Testis (tissue), 3 donors: ENCODE measurements around the gene SSR2. TPM values are rescaled to one million over a fixed set of nuclear protein-coding genes. Genes with fewer than 3 reads are reported as not detected.

ENCODE experiments used
- DNase-seq: peaks from one replicate; pipeline ENCODE4 v3.0.0-alpha.2; 2019
- H3K27ac ChIP-seq, 2 donors: fragments of 200-600 bp; sonication (generic); one replicate each; pipeline ENCODE4 v1.5.1; 2019
- H3K27me3 ChIP-seq: fragments of 200-600 bp; sonication (generic); one replicate; pipeline ENCODE4 v1.5.1; 2019
- H3K36me3 ChIP-seq: fragments of 200-600 bp; sonication (generic); one replicate; pipeline ENCODE4 v1.5.1; 2017; ENCODE audit warnings: low read depth; ENCODE audit errors: missing control alignments
- H3K4me1 ChIP-seq: fragments of 200-600 bp; sonication (generic); one replicate; pipeline ENCODE4 v1.5.1; 2019
- H3K4me3 ChIP-seq, 2 donors: fragments of 200-600 bp; sonication (generic); one replicate each; pipeline ENCODE4 v1.5.1; 2017 to 2019
- H3K9me3 ChIP-seq: fragments of 200-600 bp; sonication (generic); one replicate; pipeline ENCODE4 v1.5.1; 2017
- POLR2A ChIP-seq: fragments of 450-650 bp; IDR thresholded peaks from one replicate; pipeline ENCODE4 v1.6.1; 2017; ENCODE audit warnings: antibody characterized with exemption, mild to moderate bottlenecking, moderate library complexity
- WGBS, 2 donors: methylation state at CpG; one replicate each; pipeline ENCODE4 v1.1.5; 2018; 5-methylcytosine and 5-hydroxymethylcytosine counted together
- intact Hi-C: fragments of 100-400 bp; cut with DNase I; formaldehyde crosslinking; loops from one replicate; pipeline ENCODE4 v1.15.1; 2023; ENCODE audit warnings: low total_unique reads
- polyA plus RNA-seq: library from polyadenylated mRNA; stranded (reverse); fragments of 350-450 nt; fragmentation: Illumina TruSeq; extraction: RNeasy Lipid Tissue Mini Kit (QIAGEN cat#74804); gene quantifications from one replicate; pipeline ENCODE4 v1.2.3, GENCODE V29; 2014; ENCODE audit warnings: low read depth, low replicate concordance; ENCODE audit not compliant: insufficient read depth
- total RNA-seq, 2 donors: library from RNA; depleted of rRNA; stranded (reverse); fragments of >200 nt; gene quantifications; one replicate each; pipeline ENCODE4 v1.2.3, GENCODE V29; 2016
- TF ChIP-seq, protein P1 (sequence below), 3 experiments: fragments of 450-650 bp in 2 of 3; fragments of 200-600 bp in 1 of 3; sonication (generic) in 1 of 3; IDR thresholded peaks; one replicate each; pipeline ENCODE4 v1.5.1; 2016 to 2019; ENCODE audit warnings: antibody characterized with exemption in 3 of 3, mild to moderate bottlenecking in 2 of 3, moderate library complexity in 1 of 3

The SSR2 gene
- total and polyA plus RNA-seq, 3 donors from 2014 or later = 170 to 289 (median 216) TPM

DNA sequence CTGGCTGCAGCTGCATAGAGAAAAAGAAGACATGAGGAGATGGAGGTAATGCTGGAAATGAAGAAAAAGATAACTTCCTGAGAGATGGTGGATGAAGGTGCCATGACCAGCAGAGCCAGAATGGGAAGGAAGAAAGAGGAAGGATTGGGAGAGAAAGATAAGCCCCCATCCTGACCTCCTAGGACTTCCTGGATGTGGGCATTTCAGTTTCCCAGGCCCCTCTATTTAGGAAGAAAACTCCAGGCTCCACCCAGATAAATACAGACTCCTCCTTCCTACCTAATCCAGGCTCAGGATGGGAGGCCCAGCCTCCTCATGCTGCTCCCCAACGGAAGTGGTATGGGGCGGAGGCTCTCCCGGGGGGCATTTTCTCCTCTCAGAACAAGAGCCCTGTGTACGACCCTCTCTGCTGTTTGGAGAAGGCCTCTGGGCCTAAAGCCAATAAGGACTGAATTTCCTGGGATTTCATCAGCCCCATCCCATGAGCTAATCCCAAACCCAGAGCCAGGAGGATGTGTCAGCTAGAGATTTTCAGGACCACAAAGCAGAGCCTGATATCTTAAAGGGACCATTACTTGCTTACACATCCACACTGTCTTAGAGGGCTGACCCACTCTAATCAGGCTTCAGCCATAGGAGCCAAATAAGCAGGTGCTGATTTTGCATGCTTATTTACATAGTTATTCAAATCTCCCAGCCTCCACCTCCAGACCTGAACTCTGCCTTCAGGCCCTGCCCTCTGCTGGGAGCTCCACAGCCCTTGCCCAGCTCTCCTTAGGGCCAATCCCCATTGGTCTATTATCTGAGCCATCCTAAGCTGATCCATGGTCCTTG is 37.3 kb downstream of the SSR2 start:
- Histone ChIP-seq H3K9me3 (no peaks in the 10 kb centered on the region), H3K27me3 (no peaks in the 10 kb centered on the region), H3K4me3 (no peak overlapping the region), H3K36me3 (no peaks in the 10 kb centered on the region), H3K27ac (no peak overlapping the region), H3K4me1 (peaks cover 14% of the 10 kb centered on the region)
- no peak for DNase-seq
- TF ChIP-seq POLR2A = no peak
- TF ChIP-seq, protein P1, sequence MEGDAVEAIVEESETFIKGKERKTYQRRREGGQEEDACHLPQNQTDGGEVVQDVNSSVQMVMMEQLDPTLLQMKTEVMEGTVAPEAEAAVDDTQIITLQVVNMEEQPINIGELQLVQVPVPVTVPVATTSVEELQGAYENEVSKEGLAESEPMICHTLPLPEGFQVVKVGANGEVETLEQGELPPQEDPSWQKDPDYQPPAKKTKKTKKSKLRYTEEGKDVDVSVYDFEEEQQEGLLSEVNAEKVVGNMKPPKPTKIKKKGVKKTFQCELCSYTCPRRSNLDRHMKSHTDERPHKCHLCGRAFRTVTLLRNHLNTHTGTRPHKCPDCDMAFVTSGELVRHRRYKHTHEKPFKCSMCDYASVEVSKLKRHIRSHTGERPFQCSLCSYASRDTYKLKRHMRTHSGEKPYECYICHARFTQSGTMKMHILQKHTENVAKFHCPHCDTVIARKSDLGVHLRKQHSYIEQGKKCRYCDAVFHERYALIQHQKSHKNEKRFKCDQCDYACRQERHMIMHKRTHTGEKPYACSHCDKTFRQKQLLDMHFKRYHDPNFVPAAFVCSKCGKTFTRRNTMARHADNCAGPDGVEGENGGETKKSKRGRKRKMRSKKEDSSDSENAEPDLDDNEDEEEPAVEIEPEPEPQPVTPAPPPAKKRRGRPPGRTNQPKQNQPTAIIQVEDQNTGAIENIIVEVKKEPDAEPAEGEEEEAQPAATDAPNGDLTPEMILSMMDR (IDR thresholded peaks at IDR 0.05) = no peak
- intact Hi-C loops = no loop called here
- WGBS, 2 donors = 60 to 68% methylated on average over 2 to 4 of the region's 4 CpGs

GRCh38 chr1:155982106-155982505 is 38.6 kb downstream of the SSR2 start:
- no peaks in the 10 kb centered on the region for H3K9me3 ChIP-seq
- H3K27me3 ChIP-seq = no peaks in the 10 kb centered on the region
- WGBS, 2 donors = 67 to 82% methylated on average over 7 of the region's 7 CpGs
- intact Hi-C loops = no loop called here
- DNase-seq = no peak
- H3K27ac ChIP-seq = no peak overlapping the region
- H3K4me3 ChIP-seq = no peak overlapping the region
- H3K36me3 ChIP-seq = no peaks in the 10 kb centered on the region
- TF ChIP-seq POLR2A = no peak
- TF ChIP-seq, protein P1 (IDR thresholded peaks at IDR 0.05) = no peak
- peaks cover 15% of the 10 kb centered on the region for H3K4me1 ChIP-seq

DNA sequence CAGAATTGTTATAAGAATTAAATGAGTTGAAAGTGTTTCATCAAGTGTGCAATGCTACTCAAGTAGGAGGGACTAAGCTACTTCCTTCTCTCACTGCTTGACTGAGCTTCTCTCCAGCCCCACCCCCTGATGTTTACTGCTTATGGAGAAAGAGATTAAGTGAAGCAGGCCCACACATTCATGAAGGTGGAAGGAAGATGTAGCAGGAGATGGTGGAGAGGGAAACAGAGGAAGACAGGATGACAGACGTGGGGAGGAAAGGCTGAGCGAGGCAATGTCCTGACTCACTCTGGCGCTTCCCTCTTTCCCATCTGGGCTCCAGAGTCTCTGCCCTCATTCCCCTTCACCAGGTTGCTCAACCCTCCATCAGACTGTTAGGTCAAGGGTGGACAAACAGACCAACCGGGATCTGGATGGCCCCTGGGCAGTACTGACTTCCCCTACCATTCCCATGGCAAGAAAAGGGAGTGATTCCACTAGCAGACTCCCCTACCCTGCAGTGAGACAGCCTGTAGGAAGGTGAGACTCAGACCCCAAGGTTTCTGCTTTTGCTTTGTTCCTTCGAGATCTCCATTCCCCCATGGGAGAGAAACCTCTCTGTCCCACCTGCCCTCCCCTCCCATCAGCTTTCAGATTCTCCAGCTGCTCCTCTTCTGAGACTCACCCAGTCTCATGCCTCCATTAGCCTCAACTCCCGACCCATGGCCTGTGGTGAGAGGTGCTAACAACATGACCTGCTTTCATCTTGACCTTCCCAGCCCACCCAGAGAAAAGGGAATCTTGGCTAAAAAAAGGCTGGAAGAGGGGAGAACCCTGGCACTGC is 39.3 kb downstream of the SSR2 start:
- no peak for DNase-seq
- Histone ChIP-seq H3K27me3 (no peaks in the 10 kb centered on the region), H3K4me3 (no peak overlapping the region), H3K4me1 (peaks cover 20% of the 10 kb centered on the region), H3K9me3 (no peaks in the 10 kb centered on the region), H3K36me3 (no peaks in the 10 kb centered on the region), H3K27ac (no peak overlapping the region)
- intact Hi-C loops = no loop called here
- 76 to 81% methylated on average over 6 of the region's 6 CpGs for WGBS, 2 donors
- TF ChIP-seq POLR2A = no peak
- TF ChIP-seq, protein P1 (IDR thresholded peaks at IDR 0.05) = no peak

DNA sequence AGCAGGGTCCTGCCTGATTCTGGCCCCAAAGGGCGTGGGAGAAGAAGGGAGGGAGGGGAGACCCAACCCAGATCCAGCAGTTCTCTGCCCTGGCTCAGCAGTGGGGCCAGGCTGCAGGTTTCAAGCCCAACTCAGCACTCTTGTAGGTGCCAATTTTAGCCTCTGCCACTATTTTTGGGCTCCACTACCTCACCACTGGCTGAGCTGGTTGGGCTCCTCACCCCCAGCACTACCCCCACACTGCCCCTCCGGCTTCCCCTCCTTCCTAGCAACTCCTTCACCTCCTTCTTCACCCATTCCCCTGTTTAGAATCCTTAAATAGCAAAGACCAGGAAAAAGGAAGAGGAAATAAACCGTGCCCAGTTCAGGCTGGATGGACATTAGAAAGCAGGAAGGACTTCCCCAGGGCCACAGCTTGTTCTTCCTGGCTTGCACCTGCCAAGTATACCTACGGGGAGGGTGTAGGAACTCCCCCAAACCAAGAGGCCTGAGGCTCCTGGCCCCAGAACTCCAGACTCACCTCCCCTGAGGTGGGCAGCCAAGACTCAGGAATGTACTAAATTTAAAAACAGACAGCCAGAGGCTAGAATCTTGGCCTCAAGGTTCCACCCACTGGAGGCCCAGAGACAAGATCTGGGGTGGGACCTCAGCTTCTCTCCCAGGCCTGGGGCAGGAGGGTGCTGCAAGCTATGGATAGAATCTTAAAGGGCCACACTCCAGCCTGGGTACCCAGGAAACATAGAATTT is 41.0 kb downstream of the SSR2 start:
- DNase-seq = no peak
- WGBS, 2 donors = 62 to 66% methylated on average over 4 of the region's 4 CpGs
- TF ChIP-seq POLR2A = no peak
- TF ChIP-seq, protein P1 (IDR thresholded peaks at IDR 0.05) = no peak
- Histone ChIP-seq H3K27me3 (no peaks in the 10 kb centered on the region), H3K4me1 (peaks cover 32% of the 10 kb centered on the region), H3K9me3 (no peaks in the 10 kb centered on the region), H3K27ac (peak overlapping the region; percentile 91 to 95), H3K36me3 (no peaks in the 10 kb centered on the region), H3K4me3 (no peak overlapping the region)
- intact Hi-C loops = no loop called here
